Effector CD4-positive, alpha-beta T cell (primary cell): Measurements from ENCODE around the gene TMEM138.

Source experiments
- DNase-seq: peaks from one replicate; pipeline ENCODE4 v3.0.0-alpha.2; 2020

The TMEM138 gene

DNA sequence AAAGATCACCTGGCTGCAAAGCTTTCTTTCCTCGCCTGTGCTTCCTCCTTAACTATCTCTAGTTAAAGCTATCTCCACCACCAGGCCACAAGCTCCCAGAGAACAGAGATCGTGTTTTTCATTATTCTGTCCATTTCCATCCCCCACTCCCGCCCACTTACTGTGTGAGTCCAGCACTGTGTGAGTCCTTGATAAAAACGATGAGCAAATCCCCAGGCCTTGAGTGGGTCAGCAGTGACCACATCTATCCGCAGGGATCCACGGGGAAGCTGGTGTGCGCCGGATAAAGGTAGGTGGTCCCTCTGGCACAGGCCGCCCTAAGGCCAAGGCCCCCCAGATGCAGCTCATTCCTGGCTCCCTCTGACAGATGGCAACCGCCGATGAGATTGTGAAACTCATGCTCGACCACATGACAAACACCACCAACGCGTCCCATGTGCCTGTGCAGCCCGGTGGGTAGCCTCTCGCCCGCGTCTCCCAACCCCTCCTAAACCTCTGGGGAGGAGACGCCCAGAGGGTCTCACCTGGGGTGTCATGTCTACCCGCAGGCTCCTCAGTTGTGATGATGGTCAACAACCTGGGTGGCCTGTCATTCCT lies 19.9 kb upstream of the TMEM138 start:
- no peak for DNase-seq

DNA sequence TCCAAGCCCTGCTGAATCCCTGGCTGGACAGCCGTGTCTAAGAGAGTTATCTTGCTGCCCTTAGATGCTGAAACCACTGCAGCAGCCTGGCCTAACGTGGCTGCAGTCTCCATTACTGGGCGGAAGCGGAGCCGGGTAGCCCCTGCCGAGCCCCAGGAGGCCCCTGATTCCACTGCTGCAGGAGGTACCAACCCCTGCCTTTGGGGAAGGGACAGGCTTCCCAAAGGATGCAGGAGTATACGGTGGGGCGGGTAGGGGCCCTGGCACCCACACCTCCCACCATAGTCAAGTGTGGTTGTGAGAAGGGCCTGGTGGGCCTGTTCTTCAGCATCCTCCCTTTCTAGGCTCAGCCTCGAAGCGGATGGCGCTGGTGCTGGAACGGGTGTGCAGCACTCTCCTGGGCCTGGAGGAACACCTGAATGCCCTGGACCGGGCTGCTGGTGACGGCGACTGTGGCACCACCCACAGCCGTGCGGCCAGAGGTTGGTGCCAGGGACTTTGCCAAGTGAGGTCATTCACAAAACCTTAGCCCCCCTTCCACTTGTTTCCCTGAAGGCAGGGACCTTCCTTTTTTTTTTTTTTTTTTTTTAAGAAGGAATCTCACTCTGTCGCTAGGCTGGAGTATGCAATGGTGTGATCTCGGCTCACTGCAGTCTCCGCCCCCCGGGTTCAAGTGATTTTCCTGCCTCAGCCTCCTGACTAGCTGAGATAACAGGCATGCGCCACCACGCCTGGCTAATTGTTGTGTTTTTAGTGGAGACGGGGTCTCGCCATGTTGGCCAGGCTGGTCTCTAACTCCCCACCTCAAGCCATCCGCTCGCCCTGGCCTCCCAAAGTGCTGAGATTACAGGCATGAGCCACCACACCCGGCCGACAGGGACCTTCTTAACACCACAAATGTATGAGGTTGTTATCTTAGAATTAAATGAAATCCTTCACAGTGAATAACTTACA lies 18.1 kb upstream of the TMEM138 start:
- no peak for DNase-seq

DNA sequence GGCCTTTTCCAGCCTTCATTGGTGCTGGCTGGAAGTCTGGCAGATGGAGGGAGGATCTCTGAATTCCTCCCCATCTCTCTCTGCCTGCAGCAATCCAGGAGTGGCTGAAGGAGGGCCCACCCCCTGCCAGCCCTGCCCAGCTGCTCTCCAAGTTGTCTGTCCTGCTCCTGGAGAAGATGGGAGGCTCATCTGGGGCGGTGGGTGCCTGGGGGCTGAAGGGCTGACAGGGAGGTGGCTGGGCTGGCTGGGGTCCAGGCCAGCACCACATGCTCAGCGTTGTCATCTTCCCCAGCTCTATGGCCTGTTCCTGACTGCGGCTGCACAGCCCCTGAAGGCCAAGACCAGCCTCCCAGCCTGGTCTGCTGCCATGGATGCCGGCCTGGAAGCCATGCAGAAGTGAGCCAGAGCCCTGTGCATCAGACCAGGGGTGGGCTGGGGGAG lies 17.0 kb upstream of the TMEM138 start:
- DNase-seq = no peak

DNA sequence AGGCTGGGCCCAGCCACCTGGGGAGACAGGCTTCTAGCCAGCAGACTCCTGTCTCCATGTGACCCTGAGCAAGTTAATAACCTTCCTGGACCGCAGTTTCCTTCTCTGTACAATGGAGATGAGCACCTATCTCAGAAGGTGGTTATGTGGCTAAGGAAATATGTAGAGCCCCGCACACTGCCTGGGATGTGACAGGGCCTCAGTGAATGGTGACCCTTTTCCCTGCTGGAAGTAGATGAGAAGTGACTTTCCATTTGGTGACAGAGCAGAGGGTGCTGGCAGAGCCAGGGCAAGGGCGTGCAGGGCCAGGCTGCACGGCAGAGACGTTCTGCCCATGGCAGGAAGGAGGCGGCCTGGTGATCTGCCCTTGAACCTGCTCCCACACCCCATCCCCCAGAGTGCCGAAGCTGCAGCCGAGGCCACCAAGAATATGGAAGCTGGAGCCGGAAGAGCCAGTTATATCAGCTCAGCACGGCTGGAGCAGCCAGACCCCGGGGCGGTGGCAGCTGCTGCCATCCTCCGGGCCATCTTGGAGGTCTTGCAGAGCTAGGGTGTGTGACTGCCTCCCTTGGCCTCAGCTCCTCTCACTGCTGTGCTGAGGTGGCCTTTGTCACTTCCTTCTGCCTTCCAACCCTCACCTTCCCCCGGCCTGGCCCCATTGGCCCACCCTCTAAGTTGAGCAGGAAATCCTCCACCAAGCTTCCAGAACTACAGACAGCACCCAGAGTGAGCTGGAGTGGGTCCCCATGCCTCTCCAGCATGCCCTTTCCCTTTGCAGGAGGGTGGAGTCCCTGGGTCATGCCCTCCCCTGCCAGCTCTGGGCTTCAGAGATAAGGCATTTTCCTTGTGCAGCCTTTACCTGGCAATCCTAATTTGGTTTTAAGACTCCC lies 16.0 kb upstream of the TMEM138 start:
- DNase-seq = no peak

DNA sequence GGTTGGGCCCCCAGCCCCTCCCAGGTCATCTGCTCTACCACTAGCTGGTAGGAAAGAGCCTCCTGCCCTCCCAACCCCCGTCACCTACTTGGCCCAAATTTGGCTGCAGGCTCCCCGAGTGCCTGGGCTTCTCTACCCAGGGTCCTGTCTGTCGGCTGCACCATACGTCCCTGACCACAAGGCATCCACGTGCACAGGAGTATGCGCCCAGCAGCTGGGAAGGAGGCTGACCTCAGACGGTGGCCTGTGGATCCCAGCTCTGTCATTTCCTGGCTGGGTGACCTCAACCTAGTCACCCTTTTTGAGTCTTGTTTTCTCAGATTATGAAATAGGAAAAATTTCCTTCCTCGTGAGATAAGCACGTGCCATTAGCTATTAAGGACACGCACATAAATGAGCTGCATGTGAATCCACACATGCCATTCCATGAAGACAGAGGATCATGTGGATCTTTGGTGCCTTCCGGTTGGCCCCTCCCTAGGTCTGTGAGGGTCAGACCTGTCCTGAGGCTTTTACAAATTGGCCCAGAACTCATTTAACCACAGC lies 14.2 kb upstream of the TMEM138 start:
- DNase-seq = no peak

DNA sequence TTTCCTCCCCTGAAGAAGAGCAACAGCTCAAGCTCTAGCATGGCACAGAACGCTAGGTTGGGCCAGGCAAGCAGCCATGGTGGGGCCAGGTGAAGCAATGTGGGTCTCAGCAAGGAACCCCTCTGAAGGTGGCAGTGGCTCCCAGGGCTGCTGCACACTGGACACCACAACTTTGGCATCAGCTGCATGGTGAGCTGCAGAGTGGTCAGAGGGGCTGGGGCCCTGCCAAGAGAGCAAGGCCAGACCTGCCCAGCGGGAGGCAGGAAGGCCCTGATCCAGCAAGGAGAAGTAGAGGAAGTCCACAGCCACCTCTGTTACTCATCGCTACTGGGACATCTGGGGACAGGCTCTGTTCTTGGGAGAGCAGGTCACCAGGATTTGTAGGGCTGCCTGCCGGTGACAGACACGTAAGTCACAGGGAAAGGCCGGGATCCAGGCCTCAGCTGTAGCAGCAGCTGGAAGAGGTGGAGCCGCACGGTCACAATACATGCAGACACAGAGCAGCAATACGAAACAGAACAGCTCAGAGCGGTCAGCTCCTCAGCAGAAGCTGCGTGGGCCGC lies 12.9 kb upstream of the TMEM138 start:
- no peak for DNase-seq

DNA sequence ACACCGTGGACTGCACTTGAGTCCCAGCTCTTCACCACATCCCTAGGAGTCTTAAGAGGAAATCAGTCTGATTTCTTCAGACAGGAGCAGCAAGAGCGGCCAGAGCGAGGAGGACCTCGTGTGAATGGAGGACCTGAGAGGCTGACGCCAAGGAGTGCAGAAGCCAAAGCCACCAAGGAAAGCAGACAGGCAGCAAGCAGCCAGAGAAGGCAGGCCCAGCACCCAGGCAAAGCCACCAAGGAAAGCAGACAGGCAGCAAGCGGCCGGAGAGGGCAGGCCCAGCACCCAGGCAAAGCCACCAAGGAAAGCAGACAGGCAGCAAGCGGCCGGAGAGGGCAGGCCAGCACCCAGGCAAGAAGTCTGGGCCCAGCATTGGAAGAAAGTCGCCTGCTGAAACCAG lies 12.3 kb upstream of the TMEM138 start:
- DNase-seq = no peak

DNA sequence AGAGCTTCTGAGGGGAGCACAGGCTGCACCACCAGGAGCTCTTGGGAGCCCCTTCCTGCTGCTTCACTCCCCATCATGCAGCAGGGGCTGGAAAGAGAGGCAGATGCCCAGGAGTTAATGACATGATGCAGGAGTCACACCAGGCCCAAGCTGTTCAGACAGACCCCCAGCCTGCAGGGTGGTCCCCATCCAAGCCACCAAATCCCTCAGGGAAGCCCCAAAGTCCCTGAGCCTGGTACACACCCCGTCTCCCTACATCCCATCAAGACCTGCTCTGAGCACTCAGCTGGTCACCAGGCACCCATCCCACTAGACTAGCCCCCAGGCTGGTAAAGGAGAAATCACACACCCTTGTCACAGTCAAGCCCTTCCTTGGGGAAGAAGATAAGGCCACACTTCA lies 11.8 kb upstream of the TMEM138 start:
- no peak for DNase-seq

DNA sequence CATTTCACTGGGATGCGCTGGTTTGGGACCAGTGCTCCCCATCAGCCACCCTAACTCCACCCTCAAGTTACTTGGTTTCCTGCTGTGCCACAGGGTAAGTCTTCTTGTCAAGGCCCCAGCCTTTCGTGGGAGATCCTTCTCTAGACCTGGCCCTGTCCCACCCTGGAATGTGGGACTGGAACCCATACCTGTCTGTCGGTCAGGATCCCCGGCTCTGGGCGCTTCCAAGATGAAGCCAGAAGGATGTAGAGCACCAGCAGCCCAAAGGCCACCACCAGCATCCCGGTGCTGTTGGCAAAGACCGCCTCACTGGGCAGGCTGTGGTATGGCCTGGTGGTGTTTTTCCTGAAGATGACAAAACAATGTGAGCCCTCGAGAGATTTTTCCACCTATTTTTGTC lies 11.4 kb upstream of the TMEM138 start:
- DNase-seq = no peak

DNA sequence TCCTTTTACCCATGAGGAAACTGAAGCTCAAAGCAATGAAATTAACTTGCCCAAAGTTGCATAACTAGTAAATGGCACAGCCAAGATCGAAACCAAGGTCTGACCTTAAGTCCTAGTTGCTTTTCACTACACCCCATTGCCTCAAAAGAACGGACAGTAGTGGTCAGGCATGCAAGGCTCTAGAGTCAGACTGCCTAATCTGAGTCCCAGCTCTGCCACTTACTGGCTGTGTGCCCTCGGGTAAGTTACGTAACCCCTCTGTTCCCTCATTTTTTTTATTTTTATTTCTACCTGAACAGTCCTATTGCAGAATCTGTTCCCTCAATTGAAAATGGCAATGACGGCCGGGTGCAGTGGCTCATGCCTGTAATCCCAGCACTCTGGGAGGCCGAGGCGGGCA lies 10.1 kb upstream of the TMEM138 start:
- no peak for DNase-seq

DNA sequence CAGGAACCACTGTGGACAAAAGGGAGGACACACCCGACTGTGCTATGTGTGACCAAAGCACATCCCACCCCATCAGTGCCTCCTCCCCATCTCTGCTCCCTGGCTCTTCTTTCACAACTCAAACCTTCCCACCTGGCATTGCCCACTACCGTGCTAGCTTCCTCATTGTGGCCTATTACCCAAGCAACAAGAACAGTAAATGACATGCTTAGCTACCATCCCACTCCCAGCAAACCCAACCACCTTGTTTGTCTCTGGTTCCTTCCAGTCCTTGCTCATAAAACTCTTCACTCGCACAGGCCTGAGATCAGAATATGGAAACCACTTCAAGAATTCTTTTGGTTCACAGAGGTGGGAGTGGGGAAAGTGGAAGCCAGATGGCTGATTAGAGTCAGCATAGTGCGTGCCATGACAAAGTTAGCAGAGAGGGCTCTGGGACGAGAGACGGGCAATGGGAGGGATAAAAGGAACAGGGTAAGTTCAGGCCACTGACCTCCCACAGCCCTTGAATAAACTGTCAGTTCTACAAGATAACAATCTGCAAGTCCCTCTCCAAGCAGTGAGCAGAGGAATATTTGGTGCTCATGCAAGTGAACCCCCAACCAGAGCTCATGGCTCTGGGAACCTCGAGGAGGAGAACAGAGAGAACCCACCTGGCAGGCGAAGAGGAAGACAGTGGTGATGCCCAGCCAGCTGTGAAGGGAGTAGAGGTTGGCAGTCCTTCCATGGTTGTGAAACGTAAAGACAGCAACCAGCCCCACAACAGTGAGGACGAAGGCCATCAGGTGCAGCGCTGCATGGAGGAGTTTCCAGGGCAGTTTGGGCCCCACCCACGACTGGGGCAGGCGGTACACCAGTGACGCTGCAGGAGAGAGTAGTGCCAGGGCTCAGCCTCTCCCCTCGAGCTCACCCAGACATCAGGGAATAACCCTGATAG lies 8.8 kb upstream of the TMEM138 start:
- DNase-seq = no peak

DNA sequence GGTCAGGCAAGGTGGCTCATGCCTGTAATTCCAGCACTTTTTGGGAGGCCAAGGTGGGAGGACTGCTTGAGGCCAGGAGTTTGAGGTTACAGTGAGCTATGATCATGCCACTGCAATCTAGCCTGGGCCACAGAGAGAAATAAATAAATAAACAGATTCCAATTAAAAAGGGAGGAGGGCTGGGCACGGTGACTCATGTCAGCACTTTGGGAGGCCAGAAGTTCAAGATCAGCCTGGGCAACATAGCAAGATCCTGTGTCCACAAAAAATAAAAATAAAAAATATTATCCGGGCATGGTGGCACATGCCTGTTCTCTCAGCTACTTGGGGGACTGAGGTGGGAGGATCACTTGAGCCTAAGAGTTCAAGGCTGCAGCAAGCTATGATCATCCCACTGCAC lies 8.0 kb upstream of the TMEM138 start:
- DNase-seq = no peak

DNA sequence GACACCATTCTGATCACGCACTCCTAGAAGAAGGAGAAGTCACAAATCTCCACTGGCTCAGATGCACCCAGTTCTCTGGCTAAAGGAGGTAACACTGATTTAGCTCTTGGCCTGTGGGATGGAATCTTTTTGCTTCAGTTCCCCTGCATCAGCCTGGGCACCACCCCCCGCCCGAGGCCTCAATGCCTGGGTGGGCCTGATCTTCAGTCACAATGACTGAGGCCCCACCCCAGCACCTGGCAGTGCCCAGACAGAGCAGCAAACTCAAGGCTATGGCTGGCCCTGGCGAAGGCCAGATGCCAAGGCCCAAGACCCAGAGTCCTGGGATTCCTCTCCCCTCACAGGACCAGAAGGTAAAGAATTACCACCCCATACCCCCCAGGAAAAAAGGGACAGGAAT lies 5.5 kb upstream of the TMEM138 start:
- DNase-seq = no peak

DNA sequence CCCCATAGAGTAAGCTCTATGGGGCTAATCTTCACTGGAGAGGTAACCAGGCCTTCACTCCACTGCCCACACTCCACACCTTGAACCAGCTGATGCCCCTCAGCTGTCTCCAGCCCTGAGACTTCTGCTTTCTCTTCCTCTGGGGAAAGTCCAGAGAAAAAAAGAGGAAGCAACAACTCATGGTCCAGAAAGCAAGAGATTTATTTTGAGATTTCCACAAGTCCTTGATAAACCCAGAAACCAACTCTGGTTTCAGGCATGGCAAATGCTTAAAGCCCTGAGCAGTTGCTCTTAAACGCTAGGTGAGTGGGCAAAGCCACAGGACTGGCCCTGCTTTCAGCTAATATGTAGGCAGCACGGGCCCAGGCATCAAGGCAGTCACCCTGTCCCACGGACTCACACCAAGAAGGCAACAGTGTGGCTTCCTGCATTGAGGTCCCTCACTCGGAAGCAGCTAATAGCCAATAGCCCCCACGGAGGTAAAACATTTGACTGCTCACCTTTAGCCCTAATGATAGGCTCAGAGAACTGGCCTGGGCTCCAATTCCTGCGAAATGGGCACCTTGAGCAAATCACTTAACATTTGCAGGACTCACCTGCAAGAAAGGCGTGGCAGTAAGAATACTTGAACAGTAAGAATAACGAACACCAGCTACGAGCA lies 4.8 kb upstream of the TMEM138 start:
- no peak for DNase-seq

DNA sequence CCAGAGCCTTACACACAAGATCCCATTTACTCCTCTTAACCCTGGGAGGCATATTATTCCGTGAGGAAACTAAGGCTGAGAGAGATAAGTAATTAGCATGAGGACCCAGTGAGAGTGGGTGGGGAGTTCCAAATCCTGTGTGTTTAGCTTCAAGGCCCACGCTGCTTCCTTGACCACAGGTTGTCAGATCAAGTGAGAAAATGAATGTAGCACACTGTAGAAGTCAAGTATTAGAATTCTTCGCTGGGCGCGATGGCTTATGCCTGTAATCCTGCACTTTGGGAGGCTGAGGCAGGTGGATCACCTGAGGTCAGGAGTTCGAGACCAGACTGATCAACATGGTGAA lies 4.3 kb upstream of the TMEM138 start:
- no peak for DNase-seq

DNA sequence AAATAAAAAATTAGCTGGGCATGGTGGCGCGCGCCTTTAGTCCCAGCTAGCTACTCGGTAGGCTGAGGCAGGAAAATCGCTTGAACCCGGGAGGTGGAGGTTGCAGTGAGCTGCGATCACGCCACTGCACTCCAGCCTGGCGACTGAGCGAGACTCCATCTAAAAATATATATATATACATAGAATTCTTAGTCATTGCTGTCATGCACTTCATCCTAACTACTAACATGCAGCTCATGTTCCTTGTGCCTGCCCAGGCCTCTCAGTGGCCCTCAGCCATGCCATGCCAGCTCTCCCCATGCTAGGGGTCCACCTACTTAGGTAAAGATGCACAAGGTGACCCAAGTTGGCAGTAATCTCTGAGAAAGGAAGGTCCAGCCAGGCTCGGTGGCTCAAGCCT lies 3.6 kb upstream of the TMEM138 start:
- no peak for DNase-seq

DNA sequence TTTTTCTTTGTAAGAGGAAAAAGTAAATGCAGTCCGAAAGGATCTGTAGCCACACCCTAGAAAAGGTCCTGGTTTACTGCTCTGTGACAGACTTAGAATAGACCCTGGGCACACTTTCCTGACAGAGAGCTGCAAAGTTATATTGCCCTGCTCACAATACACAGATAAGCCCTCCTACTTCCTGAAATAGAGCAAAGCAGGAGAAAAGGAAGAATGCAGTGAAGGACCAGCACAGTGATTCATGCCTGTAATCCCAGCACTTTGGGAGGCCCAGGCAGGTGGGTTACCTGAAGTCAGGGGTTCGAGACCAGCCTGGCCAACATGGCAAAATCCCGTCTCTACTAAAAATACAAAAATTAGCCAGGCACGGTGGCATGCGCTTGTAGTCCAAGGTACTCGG lies 2.7 kb upstream of the TMEM138 start:
- no peak for DNase-seq

DNA sequence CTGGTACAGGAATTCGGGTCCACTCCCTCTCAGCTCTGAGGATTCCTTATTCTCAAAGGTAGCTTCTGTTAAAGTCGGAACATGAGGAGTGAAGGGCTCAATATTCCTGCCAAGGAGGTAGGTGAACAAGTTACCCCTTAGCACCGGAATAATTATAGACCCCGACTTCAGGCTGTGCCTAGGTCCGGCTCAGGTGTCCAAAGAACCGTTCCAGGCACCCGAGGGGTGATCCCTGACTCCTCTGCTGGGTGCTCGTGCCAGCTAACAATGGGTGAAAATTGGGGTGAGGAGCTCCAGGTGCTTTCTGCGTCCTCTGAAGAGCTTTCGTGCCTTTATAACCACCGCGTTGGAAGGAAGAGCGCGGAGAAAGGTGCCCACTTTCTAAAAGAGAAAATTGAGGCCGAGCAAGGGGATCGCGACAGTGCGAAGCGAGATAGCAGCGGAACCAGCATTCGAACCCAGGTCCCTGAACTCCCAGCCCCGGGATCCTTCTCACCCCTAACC lies 885 bp upstream of the TMEM138 start:
- DNase-seq = no peak

DNA sequence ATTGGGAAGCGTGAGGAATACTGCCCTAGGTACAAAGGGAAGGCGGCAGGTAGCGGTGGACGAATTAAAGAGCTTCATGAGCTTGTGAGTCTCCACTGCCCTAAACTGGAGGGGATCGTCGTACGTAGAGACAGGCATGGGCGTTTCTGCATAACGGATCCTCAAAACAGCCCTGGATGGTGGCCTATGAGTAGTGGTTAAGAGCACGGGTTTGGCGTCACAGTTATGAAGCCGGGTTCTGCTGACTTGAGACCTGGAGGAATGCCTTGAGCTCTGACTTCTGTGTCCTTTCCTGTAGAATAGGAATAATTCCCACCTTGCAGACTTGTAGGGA lies 335 bp downstream of the TMEM138 start:
- peak; percentile 18 for DNase-seq

DNA sequence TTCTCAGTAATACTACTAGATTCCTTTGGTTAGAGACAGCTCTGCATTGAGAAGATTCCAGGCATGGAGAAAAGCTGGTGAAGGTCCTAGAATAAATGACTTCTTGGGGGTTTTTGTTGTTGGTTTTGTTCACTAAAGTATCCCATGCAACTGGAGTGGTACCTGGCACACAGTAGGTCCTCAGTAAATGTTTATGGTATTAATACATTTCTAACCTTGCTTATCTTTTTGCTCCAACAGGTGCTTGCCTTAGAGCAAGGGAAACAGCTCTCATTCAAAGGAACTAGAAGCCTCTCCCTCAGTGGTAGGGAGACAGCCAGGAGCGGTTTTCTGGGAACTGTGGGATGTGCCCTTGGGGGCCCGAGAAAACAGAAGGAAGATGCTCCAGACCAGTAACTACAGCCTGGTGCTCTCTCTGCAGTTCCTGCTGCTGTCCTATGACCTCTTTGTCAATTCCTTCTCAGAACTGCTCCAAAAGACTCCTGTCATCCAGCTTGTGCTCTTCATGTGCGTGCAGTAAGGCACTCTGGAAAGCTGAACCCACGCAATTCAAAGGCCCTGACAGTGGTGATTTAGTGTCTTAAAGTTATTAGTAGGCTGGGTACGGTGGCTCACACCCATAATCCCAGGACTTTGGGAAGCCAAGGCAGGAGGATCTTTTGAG lies 2.0 kb downstream of the TMEM138 start:
- DNase-seq = no peak

DNA sequence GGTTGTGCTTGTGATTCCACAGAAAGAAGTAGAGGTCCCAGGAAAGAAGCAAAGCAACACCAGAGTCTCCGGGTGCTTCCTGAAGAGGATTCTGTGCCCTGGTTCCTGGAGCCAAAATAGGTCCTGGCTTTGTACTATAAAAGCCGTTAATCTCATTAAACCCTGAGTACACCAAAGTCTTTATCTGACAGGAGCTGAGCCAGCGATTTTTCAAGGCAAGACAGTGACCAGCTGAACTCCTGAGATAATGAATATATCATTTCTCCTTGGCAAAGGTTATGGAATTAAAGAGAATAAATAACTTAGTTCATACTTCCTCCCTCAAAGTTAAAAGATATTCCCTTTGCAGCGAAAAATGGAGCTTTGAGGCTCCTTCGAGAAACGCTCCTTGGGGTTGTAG lies 5.2 kb downstream of the TMEM138 start:
- DNase-seq = no peak
